ENCODE measurements around the gene PIK3CB. TPM values are rescaled to one million over a fixed set of nuclear protein-coding genes. Genes with fewer than 3 reads are reported as not detected.
"Not testable (repeated sequence)": the region's sequence is repeated elsewhere in the genome, so short reads cannot be mapped to it uniquely, and the experiment has no call there.

PIK3CB gene
- polyA plus RNA-seq, 1 donor from 2014 or later: 11.5 TPM

- not testable (repeated sequence) for H3K9ac ChIP-seq (ENCODE audit: low read length); H3K27ac ChIP-seq (ENCODE audit: low read length); H3K79me2 ChIP-seq (replicated peaks; ENCODE audit: insufficient read depth, low read length); H3K4me2 ChIP-seq (ENCODE audit: low read length); H3K9me3 ChIP-seq (ENCODE audit: low read length); H4K20me1 ChIP-seq (ENCODE audit: insufficient read depth); H2AFZ ChIP-seq (ENCODE audit: low read depth, low read length); H3K27me3 ChIP-seq (ENCODE audit: insufficient read depth, low read depth, low read length); H3K36me3 ChIP-seq (ENCODE audit: insufficient read depth, low read length); H3K4me3 ChIP-seq (ENCODE audit: low read length); H3F3A ChIP-seq (ENCODE audit: insufficient read depth, low read length, poor library complexity, severe bottlenecking); H3K9me2 ChIP-seq (ENCODE audit: insufficient read depth, low read length)
Measured at GRCh38 chr3:138832473-138833057, 2.2 kb downstream of the PIK3CB start.

GRCh38 chr3:138829886-138830510 lies 4.7 kb downstream of the PIK3CB start:
- H3K4me2 ChIP-seq (ENCODE audit: low read length): no peak overlapping the region
- H3K9me2 ChIP-seq (ENCODE audit: insufficient read depth, low read length): no peaks in the 10 kb centered on the region
- no peak for TF ChIP-seq POLR2AphosphoS5 (IDR thresholded peaks at IDR 0.05)
- TF ChIP-seq EP300 (conservative IDR thresholded peaks at IDR 0.05; ENCODE audit: poor library complexity, severe bottlenecking): no peak
- no peak for TF ChIP-seq TAF1 (IDR thresholded peaks at IDR 0.05; ENCODE audit: low read depth)
- TF ChIP-seq REST (IDR thresholded peaks at IDR 0.05; ENCODE audit: borderline replicate concordance): no peak
- TF ChIP-seq CTCF (IDR thresholded peaks at IDR 0.05; ENCODE audit: poor library complexity, severe bottlenecking): no peak
- no peak for TF ChIP-seq RAD21 (conservative IDR thresholded peaks at IDR 0.05)
- no peak overlapping the region for H3K27ac ChIP-seq (ENCODE audit: low read length)
- no peaks in the 10 kb centered on the region for H3K36me3 ChIP-seq (ENCODE audit: insufficient read depth, low read length)
- no peaks in the 10 kb centered on the region for H3K9me3 ChIP-seq (ENCODE audit: low read length)
- H4K20me1 ChIP-seq (ENCODE audit: insufficient read depth): no peaks in the 10 kb centered on the region
- H2AFZ ChIP-seq (ENCODE audit: low read depth, low read length): no peak overlapping the region
- H3F3A ChIP-seq (ENCODE audit: insufficient read depth, low read length, poor library complexity, severe bottlenecking): peaks cover 4% of the 10 kb centered on the region
- H3K79me2 ChIP-seq (replicated peaks; ENCODE audit: insufficient read depth, low read length): peaks cover 6% of the 10 kb centered on the region
- no peak overlapping the region for H3K9ac ChIP-seq (ENCODE audit: low read length)
- H3K4me3 ChIP-seq (ENCODE audit: low read length): no peak overlapping the region
- H3K27me3 ChIP-seq (ENCODE audit: insufficient read depth, low read depth, low read length): no peaks in the 10 kb centered on the region

GRCh38 chr3:138829097-138829496 lies 5.6 kb downstream of the PIK3CB start:
- H4K20me1 ChIP-seq (ENCODE audit: insufficient read depth): no peaks in the 10 kb centered on the region
- H3K9me3 ChIP-seq (ENCODE audit: low read length): no peaks in the 10 kb centered on the region
- TF ChIP-seq EZH2 (IDR thresholded peaks at IDR 0.05; ENCODE audit: borderline replicate concordance, insufficient read depth, low read length, poor library complexity, severe bottlenecking): no peak
- no peak for TF ChIP-seq MXI1 (conservative IDR thresholded peaks at IDR 0.05; ENCODE audit: poor library complexity, severe bottlenecking)
- no peak for TF ChIP-seq SMC3 (conservative IDR thresholded peaks at IDR 0.05; ENCODE audit: poor library complexity)
- H3K9me2 ChIP-seq (ENCODE audit: insufficient read depth, low read length): no peaks in the 10 kb centered on the region
- H3K27me3 ChIP-seq (ENCODE audit: insufficient read depth, low read depth, low read length): no peaks in the 10 kb centered on the region
- H2AFZ ChIP-seq (ENCODE audit: low read depth, low read length): no peak overlapping the region
- H3K79me2 ChIP-seq (replicated peaks; ENCODE audit: insufficient read depth, low read length): peaks cover 6% of the 10 kb centered on the region
- peaks cover 4% of the 10 kb centered on the region for H3F3A ChIP-seq (ENCODE audit: insufficient read depth, low read length, poor library complexity, severe bottlenecking)
- no peak overlapping the region for H3K9ac ChIP-seq (ENCODE audit: low read length)
- H3K36me3 ChIP-seq (ENCODE audit: insufficient read depth, low read length): no peaks in the 10 kb centered on the region
- H3K4me3 ChIP-seq (ENCODE audit: low read length): no peak overlapping the region
- no peak overlapping the region for H3K4me2 ChIP-seq (ENCODE audit: low read length)
- H3K27ac ChIP-seq (ENCODE audit: low read length): no peak overlapping the region
